ES-I3 (cell line): ENCODE data around the gene TPK1.

Source experiments
- H3K36me3 ChIP-seq: 2 replicates; pipeline ENCODE4 v1.6.1; 2013; ENCODE audit warnings: mild to moderate bottlenecking, low read length, control low read depth, moderate library complexity; ENCODE audit not compliant: insufficient read depth
- H3K4me1 ChIP-seq: 2 replicates; pipeline ENCODE4 v1.6.1; 2013; ENCODE audit warnings: mild to moderate bottlenecking, control low read depth, low read length; ENCODE audit not compliant: insufficient read depth
- H3K9ac ChIP-seq: 2 replicates; pipeline ENCODE4 v1.6.1; 2013; ENCODE audit warnings: low read depth, mild to moderate bottlenecking, low read length, moderate library complexity
- H3K9me3 ChIP-seq: 2 replicates; pipeline ENCODE4 v1.6.1; 2013; ENCODE audit warnings: mild to moderate bottlenecking, low read length, moderate library complexity; ENCODE audit not compliant: control insufficient read depth, insufficient read depth

The TPK1 gene

GRCh38 chr7:144523621-144524020 is 312.2 kb downstream of the TPK1 start:
- no peaks in the 10 kb centered on the region for H3K9me3 ChIP-seq
- no peaks in the 10 kb centered on the region for H3K36me3 ChIP-seq
- H3K4me1 ChIP-seq, result peaks cover 7% of the 10 kb centered on the region
- H3K9ac ChIP-seq, result no peak overlapping the region

- Histone ChIP-seq H3K4me1 (peaks cover 5% of the 10 kb centered on the region; the same call in 1 of the 2 replicates), H3K36me3 (no peaks in the 10 kb centered on the region), H3K9me3 (no peaks in the 10 kb centered on the region), H3K9ac (no peak overlapping the region)
Measured at GRCh38 chr7:144519925-144520324, 315.9 kb downstream of the TPK1 start.

- Histone ChIP-seq H3K36me3 (no peaks in the 10 kb centered on the region), H3K9ac (no peak overlapping the region), H3K9me3 (no peaks in the 10 kb centered on the region), H3K4me1 (peaks cover 5% of the 10 kb centered on the region; the same call in 1 of the 2 replicates)
Measured at GRCh38 chr7:144518360-144518759, 317.5 kb downstream of the TPK1 start.

GRCh38 chr7:144517749-144518148 is 318.1 kb downstream of the TPK1 start:
- Histone ChIP-seq H3K36me3 (no peaks in the 10 kb centered on the region), H3K4me1 (peaks cover 5% of the 10 kb centered on the region; the same call in 1 of the 2 replicates), H3K9me3 (no peaks in the 10 kb centered on the region), H3K9ac (no peak overlapping the region)

- Histone ChIP-seq H3K36me3 (no peaks in the 10 kb centered on the region), H3K4me1 (peaks cover 5% of the 10 kb centered on the region; the same call in 1 of the 2 replicates), H3K9me3 (no peaks in the 10 kb centered on the region), H3K9ac (no peak overlapping the region)
Measured at GRCh38 chr7:144516729-144517525, 318.9 kb downstream of the TPK1 start.

GRCh38 chr7:144513334-144513733 is 322.5 kb downstream of the TPK1 start:
- Histone ChIP-seq H3K36me3 (no peaks in the 10 kb centered on the region), H3K9me3 (no peaks in the 10 kb centered on the region), H3K4me1 (peaks cover 5% of the 10 kb centered on the region; the same call in 1 of the 2 replicates), H3K9ac (no peak overlapping the region)

- no peaks in the 10 kb centered on the region for H3K36me3 ChIP-seq
- H3K9ac ChIP-seq, result no peak overlapping the region
- no peaks in the 10 kb centered on the region for H3K4me1 ChIP-seq
- no peaks in the 10 kb centered on the region for H3K9me3 ChIP-seq
Measured at GRCh38 chr7:144510621-144511020, 325.2 kb downstream of the TPK1 start.

GRCh38 chr7:144508702-144509101 is 327.2 kb downstream of the TPK1 start:
- Histone ChIP-seq H3K4me1 (no peaks in the 10 kb centered on the region), H3K36me3 (no peaks in the 10 kb centered on the region), H3K9ac (no peak overlapping the region), H3K9me3 (no peaks in the 10 kb centered on the region)

- Histone ChIP-seq H3K4me1 (no peaks in the 10 kb centered on the region), H3K9ac (no peak overlapping the region)
Measured at GRCh38 chr7:144503215-144503614, 332.6 kb downstream of the TPK1 start.

GRCh38 chr7:144500225-144500624 is 335.6 kb downstream of the TPK1 start:
- Histone ChIP-seq H3K36me3 (no peaks in the 10 kb centered on the region), H3K9me3 (no peaks in the 10 kb centered on the region), H3K9ac (no peak overlapping the region), H3K4me1 (no peaks in the 10 kb centered on the region)

More at GRCh38 chr7:144503215-144503614, 332.6 kb downstream of the TPK1 start:
- Histone ChIP-seq H3K36me3 (no peaks in the 10 kb centered on the region), H3K9me3 (no peaks in the 10 kb centered on the region)

GRCh38 chr7:144497282-144497681 is 338.6 kb downstream of the TPK1 start:
- H3K36me3 ChIP-seq, result no peaks in the 10 kb centered on the region
- no peaks in the 10 kb centered on the region for H3K9me3 ChIP-seq
- H3K9ac ChIP-seq, result no peak overlapping the region
- H3K4me1 ChIP-seq, result no peaks in the 10 kb centered on the region

- no peaks in the 10 kb centered on the region for H3K36me3 ChIP-seq
- no peaks in the 10 kb centered on the region for H3K9me3 ChIP-seq
- no peaks in the 10 kb centered on the region for H3K4me1 ChIP-seq
- no peak overlapping the region for H3K9ac ChIP-seq
Measured at GRCh38 chr7:144494355-144494754, 341.5 kb downstream of the TPK1 start.

- Histone ChIP-seq H3K9me3 (no peaks in the 10 kb centered on the region), H3K4me1 (peaks cover 5% of the 10 kb centered on the region; the same call in 1 of the 2 replicates), H3K36me3 (no peaks in the 10 kb centered on the region), H3K9ac (no peak overlapping the region)
Measured at GRCh38 chr7:144489504-144489903, 346.3 kb downstream of the TPK1 start.

GRCh38 chr7:144488977-144489376 is 346.9 kb downstream of the TPK1 start:
- peaks cover 5% of the 10 kb centered on the region; the same call in 1 of the 2 replicates for H3K4me1 ChIP-seq
- H3K9me3 ChIP-seq, result no peaks in the 10 kb centered on the region
- no peak overlapping the region for H3K9ac ChIP-seq
- no peaks in the 10 kb centered on the region for H3K36me3 ChIP-seq

GRCh38 chr7:144487901-144488300 is 348.0 kb downstream of the TPK1 start:
- H3K9ac ChIP-seq, result no peak overlapping the region
- no peaks in the 10 kb centered on the region for H3K36me3 ChIP-seq
- peaks cover 5% of the 10 kb centered on the region; the same call in 1 of the 2 replicates for H3K4me1 ChIP-seq
- H3K9me3 ChIP-seq, result no peaks in the 10 kb centered on the region
